ENCODE results near the gene NFASC. TPM values are rescaled to one million over a fixed set of nuclear protein-coding genes. Genes with fewer than 3 reads are reported as not detected.

NFASC gene
- total RNA-seq, 1 experiment from 2014 or later, result 1.6 TPM

GRCh38 chr1:204829133-204829825 is 41.4 kb upstream of the NFASC start:
- H3K36me3 ChIP-seq (ENCODE audit: low read depth, low read length), result no peaks in the 10 kb centered on the region
- H3K79me2 ChIP-seq (ENCODE audit: low read length), result no peaks in the 10 kb centered on the region
- no peak overlapping the region for H2AFZ ChIP-seq (ENCODE audit: low read length)
- peaks cover 87% of the 10 kb centered on the region for H3K27me3 ChIP-seq (ENCODE audit: low read length)
- H3K9ac ChIP-seq (ENCODE audit: low read length), result no peak overlapping the region
- H4K20me1 ChIP-seq (ENCODE audit: low read length), result no peaks in the 10 kb centered on the region
- no peaks in the 10 kb centered on the region for H3F3A ChIP-seq (ENCODE audit: low read length, unreplicated experiment)
- TF ChIP-seq EZH2 (IDR thresholded peaks at IDR 0.05; ENCODE audit: low read length, unreplicated experiment), result no peak
- TF ChIP-seq, protein P1, sequence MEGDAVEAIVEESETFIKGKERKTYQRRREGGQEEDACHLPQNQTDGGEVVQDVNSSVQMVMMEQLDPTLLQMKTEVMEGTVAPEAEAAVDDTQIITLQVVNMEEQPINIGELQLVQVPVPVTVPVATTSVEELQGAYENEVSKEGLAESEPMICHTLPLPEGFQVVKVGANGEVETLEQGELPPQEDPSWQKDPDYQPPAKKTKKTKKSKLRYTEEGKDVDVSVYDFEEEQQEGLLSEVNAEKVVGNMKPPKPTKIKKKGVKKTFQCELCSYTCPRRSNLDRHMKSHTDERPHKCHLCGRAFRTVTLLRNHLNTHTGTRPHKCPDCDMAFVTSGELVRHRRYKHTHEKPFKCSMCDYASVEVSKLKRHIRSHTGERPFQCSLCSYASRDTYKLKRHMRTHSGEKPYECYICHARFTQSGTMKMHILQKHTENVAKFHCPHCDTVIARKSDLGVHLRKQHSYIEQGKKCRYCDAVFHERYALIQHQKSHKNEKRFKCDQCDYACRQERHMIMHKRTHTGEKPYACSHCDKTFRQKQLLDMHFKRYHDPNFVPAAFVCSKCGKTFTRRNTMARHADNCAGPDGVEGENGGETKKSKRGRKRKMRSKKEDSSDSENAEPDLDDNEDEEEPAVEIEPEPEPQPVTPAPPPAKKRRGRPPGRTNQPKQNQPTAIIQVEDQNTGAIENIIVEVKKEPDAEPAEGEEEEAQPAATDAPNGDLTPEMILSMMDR (conservative IDR thresholded peaks at IDR 0.05; ENCODE audit: low read depth, low read length), result no peak
- TF ChIP-seq EZH2phosphoT487 (IDR thresholded peaks at IDR 0.05; ENCODE audit: borderline replicate concordance, low read length), result no peak
- no peaks in the 10 kb centered on the region for H3K9me2 ChIP-seq (replicated peaks; ENCODE audit: low read length)
- BruUV-seq (replicated peaks), result no TSS peak
- H3K4me1 ChIP-seq (ENCODE audit: insufficient read depth, low read length), result no peaks in the 10 kb centered on the region
- ChIA-PET POLR2A (ENCODE audit: unreplicated experiment) (no interaction called here), CTCF (interaction anchor here (0.5 kb wide), 1 partner anchor 619 kb away, joined by 3 read pairs; no protein-coding TSS in a partner anchor)
- ATAC-seq, result no peak
- H3K27ac ChIP-seq (ENCODE audit: low read length), result no peak overlapping the region
- no peak for DNase-seq
- intact Hi-C loops (cut with micrococcal nuclease), result loop anchor here (5.0 kb wide), 1 partner anchor 113 kb away; no protein-coding TSS in a partner anchor
- H3K9me3 ChIP-seq (ENCODE audit: low read length), result no peaks in the 10 kb centered on the region
- no peak overlapping the region for H3K4me3 ChIP-seq (ENCODE audit: low read length)
- H3K4me2 ChIP-seq (ENCODE audit: low read length), result no peak overlapping the region

- no peak for ATAC-seq
- TF ChIP-seq EZH2 (IDR thresholded peaks at IDR 0.05; ENCODE audit: low read length, unreplicated experiment) (no peak), EZH2phosphoT487 (IDR thresholded peaks at IDR 0.05; ENCODE audit: borderline replicate concordance, low read length) (no peak)
- TF ChIP-seq, protein P1 (conservative IDR thresholded peaks at IDR 0.05; ENCODE audit: low read depth, low read length), result no peak
- Histone ChIP-seq H3K27ac (ENCODE audit: low read length) (no peak overlapping the region), H3K79me2 (ENCODE audit: low read length) (no peaks in the 10 kb centered on the region), H4K20me1 (ENCODE audit: low read length) (no peaks in the 10 kb centered on the region), H3F3A (ENCODE audit: low read length, unreplicated experiment) (no peaks in the 10 kb centered on the region), H3K36me3 (ENCODE audit: low read depth, low read length) (no peaks in the 10 kb centered on the region), H3K4me3 (ENCODE audit: low read length) (no peak overlapping the region), H3K9me2 (replicated peaks; ENCODE audit: low read length) (no peaks in the 10 kb centered on the region), H3K27me3 (ENCODE audit: low read length) (peaks cover 77% of the 10 kb centered on the region), H3K4me2 (ENCODE audit: low read length) (no peak overlapping the region), H2AFZ (ENCODE audit: low read length) (no peak overlapping the region), H3K4me1 (ENCODE audit: insufficient read depth, low read length) (no peaks in the 10 kb centered on the region), H3K9me3 (ENCODE audit: low read length) (no peaks in the 10 kb centered on the region), H3K9ac (ENCODE audit: low read length) (no peak overlapping the region)
- ChIA-PET POLR2A (ENCODE audit: unreplicated experiment) (no interaction called here), CTCF (no interaction called here)
- DNase-seq, result no peak
- intact Hi-C loops (cut with micrococcal nuclease), result no loop called here
- BruUV-seq (replicated peaks), result no TSS peak
These were observed 39.9 kb upstream of the NFASC start for GRCh38 chr1:204830747-204831146.

GRCh38 chr1:204831186-204831585 is 39.5 kb upstream of the NFASC start:
- ChIA-PET POLR2A (ENCODE audit: unreplicated experiment) (no interaction called here), CTCF (no interaction called here)
- ATAC-seq (no peak), DNase-seq (no peak)
- H3F3A ChIP-seq (ENCODE audit: low read length, unreplicated experiment), result no peaks in the 10 kb centered on the region
- H3K79me2 ChIP-seq (ENCODE audit: low read length), result no peaks in the 10 kb centered on the region
- no peak overlapping the region for H3K9ac ChIP-seq (ENCODE audit: low read length)
- no peaks in the 10 kb centered on the region for H3K9me3 ChIP-seq (ENCODE audit: low read length)
- H3K4me3 ChIP-seq (ENCODE audit: low read length), result no peak overlapping the region
- no peak overlapping the region for H3K4me2 ChIP-seq (ENCODE audit: low read length)
- BruUV-seq (replicated peaks), result no TSS peak
- H3K9me2 ChIP-seq (replicated peaks; ENCODE audit: low read length), result no peaks in the 10 kb centered on the region
- H3K27me3 ChIP-seq (ENCODE audit: low read length), result peaks cover 73% of the 10 kb centered on the region
- H3K27ac ChIP-seq (ENCODE audit: low read length), result no peak overlapping the region
- intact Hi-C loops (cut with micrococcal nuclease), result no loop called here
- H2AFZ ChIP-seq (ENCODE audit: low read length), result no peak overlapping the region
- no peaks in the 10 kb centered on the region for H3K36me3 ChIP-seq (ENCODE audit: low read depth, low read length)
- no peaks in the 10 kb centered on the region for H4K20me1 ChIP-seq (ENCODE audit: low read length)
- TF ChIP-seq, protein P1 (conservative IDR thresholded peaks at IDR 0.05; ENCODE audit: low read depth, low read length), result no peak
- no peak for TF ChIP-seq EZH2 (IDR thresholded peaks at IDR 0.05; ENCODE audit: low read length, unreplicated experiment)
- TF ChIP-seq EZH2phosphoT487 (IDR thresholded peaks at IDR 0.05; ENCODE audit: borderline replicate concordance, low read length), result no peak
- no peaks in the 10 kb centered on the region for H3K4me1 ChIP-seq (ENCODE audit: insufficient read depth, low read length)
